GM19397 (cell line): ENCODE measurements around the gene FTO.

Source experiments
- ATAC-seq: cut with Tn5 transposase; IDR thresholded peaks from one replicate; pipeline ENCODE4 v1.9.1; 2021; ENCODE audit warnings: mild to moderate bottlenecking, moderate library complexity; ENCODE audit not compliant: unreplicated experiment

The FTO gene

DNA sequence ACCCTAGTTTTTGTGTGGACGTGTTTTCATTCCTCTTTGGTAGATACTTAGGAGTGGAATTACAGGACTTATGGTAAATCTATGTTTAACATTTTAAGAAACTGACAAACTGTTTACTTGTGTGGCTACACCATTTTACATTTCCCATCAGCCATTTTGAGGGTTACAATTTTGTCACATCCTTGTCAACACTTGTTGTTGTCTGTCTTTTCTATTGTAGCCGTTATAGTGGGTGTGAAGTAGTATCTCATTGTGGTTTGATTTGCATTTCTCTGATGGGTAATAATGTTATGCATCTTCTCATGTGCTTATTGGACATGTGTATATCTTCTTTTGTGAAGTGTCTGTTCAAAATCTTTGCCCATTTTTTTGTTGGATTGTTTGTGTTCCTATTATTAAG lies 4.5 kb downstream of the FTO start:
- ATAC-seq, result no peak

DNA sequence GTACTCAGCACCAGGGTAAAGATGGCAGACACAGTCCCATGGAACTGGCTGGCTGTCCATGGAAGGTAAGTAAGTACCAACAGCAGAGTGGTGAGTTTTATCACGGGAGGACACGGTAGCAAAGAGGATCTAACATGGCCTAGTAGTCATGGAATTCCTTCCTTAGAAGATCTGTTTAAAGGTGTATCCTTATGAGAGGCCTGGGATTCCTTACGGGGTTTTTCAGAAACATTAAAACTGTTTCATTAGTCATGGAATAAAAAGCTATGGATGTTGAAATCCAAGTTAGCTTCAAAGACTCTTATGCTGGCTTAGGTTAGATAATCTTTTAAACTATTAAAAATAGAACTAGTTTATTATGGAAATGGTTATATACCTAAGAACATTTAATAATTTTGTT lies 7.4 kb downstream of the FTO start:
- no peak for ATAC-seq

DNA sequence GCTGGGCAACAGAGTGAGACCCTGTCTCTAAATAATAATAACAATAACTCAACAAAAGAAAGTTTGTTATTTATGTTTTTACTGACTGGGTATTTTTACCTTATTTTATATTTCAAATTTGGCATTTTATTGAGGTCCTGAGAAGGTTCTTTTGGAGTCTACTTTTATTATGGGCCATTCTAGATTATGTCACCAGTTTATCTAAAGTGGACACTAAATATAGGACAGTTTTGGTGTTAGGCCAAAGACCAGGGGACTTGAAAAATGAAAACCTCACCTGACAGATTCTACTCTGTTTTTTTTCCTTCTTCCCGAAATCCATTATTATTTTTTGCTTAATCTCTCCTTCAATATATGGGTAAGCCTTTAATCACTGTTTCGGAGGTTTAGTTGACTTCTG lies 8.1 kb downstream of the FTO start:
- ATAC-seq, result no peak

DNA sequence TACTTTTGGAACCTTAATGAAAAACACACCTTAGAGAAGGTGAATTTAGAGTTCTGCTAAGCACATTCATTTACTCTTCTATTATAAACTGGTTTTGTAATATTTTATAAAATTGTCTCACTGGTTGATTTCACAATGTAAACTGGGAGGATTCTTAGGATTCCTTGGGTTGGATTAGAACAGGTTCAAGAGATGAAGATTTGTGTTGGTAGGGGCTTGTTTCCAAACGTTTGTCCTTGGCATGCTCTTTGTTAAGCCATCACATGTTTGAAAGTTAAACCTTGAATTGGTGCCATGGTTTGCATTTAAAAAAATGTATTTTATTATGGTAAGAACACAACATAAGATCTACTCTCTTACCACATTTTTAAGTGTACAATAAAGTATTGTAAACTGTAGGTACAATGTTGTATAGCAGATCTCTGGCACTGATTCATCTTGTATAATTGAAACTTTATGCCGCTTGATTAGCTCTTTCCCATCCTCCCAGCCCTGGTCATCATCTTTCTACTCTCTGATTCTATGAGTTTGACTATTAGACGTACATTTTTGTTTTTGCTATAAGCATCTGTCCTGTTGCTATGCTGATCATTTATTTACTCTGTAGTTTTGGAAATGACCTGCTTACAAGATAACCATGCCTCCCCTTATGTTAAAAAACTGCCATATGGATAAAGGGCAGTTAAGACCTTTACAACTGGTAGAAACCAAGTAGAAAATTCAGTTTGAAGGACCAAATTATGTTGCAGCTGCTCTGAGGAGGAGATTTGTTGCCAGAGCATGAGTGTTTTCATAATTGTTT lies 9.6 kb downstream of the FTO start:
- no peak for ATAC-seq

DNA sequence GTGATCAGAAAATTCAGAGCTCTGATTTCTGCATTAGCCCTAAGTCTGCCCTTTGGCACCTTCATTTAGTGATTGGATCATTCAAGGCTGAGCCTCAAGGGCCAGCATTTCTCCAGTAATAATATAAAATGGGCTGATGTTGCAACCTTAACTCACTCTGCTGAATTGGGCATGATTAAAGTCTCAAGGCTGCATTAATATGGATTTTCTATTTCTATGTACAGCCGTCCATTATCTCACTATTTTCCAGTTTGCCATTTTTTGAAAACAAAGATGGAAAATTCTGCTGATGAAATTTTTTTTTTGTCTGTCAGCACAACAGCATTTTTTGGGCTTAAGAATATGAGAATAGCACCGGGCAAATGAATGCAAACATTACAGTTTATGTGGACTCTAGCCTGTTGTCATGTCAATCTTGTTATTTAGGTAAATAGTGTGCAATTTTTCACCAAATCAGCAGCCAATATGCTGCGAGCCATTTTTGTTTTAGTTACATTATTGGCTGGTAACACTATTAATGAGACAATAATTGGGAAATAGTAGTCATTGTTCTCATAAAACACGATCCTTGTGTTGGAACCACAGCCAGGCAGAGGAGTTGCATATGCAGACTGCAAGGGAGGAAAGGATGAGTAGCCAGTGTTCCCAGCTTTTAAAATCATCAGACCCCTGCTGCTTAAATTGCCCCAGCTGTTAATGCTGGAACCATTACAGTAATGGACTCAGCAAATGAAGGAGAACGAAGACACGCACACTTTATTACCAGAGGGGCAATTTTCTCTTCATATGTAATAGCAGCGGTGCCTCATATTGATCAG lies 10.5 kb downstream of the FTO start:
- ATAC-seq, result no peak

DNA sequence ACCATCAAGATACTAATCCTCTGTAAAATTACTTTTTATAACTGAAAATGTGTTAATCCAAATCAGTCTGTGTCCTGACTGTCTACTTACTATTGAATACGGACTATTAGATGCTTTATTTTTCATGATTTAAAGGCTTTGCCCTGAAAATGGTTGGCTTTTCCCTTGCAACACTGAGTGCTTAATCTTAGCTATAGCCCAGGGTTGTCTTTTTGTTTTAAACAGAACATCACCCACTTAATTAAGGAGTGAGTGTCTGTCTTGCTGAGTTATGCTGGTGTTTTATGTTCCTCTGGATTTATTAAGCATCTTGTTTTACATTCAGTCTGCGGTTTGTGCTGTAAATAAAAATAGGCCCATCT lies 11.0 kb downstream of the FTO start:
- ATAC-seq, result no peak

DNA sequence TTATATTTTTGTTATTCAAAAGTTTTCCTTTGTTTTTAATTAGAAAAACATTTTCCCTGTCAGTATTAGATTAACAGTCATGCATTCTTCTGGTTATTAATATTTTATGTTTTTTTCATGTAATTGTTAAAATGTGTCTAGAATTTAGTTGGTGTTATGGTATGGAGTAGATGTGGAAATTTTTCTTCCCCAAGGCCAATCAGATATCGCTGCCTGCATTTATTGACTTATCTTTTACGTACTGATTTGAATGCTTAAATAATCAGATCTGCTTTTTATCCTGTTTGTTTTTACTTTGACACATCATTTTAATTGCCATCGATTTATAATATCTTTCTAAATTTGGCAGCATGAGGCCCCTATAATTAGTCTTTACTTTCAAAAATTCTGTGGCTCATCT lies 13.6 kb downstream of the FTO start:
- no peak for ATAC-seq

DNA sequence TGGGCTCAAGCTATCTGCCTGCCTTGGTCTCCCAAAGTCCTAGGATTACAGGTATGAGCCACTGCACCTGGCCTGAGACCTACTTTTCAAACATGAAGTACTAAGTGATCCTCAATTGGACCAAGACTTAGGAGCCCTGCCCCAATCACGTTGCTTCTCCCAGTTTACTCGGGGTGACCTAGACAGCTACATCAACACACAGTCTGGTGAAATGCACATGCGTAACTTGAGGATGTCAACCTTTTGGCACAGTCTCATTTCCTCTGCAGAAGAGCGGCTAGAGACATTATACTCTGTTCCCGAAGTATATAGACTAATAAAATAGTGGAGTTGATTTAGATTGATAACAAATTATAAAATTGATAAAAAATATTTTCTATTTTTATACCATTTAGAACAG lies 17.1 kb downstream of the FTO start:
- no peak for ATAC-seq

DNA sequence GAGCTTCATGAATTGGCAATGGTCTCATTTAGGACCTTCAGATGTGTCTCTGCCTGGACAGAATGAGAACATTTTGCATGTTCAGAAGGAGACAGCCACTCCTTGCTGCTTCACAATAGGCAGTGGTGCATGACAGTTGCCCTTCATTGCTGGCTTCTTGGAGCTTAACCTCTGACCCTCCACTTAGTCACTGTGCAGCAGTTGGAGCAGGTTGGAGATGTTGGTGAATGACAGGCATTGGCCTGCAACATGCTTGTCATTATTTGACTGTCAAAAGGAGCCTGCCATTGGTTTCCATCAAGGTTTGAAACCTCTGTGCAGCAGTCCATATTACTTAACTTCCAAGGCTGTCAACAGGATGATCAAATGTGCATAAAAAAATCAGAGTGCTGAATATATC lies 22.7 kb downstream of the FTO start:
- ATAC-seq, result no peak

DNA sequence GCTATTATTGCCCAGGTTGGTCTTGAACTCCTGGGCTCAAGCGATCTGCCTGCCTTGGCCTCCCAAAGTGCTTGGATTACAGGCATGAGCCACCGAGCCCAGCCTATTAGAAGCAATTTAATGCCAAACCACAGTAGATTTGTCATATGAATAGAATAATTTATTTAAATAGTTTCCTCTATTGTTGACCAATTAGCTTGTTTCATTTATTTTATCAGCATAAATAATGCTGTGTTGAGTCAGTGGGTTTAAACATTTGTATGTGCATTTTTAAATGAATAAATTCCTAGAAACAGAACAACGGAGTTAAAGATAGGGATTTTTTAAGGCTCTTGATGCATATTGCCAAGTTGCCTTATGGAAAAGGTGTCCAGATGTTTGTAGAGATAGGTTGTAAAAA lies 26.7 kb downstream of the FTO start:
- ATAC-seq, result no peak

DNA sequence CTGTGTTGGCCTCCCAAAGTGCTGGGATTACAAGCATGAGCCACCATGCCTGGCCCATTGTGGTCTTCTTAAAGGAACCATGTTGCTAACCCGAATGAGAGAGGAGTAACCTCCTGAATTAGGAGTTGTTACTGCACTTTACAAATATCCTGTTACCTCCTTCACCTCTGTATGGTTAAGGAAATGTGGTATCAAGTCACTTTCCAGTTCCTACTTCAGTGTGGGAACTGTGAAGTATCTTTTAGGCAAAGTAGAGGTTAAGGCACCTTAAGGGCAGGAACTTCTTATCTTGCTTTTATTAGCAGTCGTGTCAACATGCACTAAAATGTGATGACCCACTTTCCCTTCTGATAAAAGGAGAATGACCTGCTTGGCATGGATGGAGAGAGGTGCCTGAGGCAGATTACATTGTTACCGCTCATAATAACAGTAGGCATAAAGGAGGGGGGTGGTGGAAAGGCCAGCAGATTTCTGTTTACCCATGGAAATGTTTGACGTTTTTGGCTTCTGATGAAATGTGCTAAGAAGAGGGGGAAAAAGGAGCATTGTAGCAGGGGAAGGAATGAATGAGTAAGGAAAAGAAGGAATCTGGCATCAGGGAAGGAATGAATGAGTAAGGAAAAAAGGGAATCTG lies 28.5 kb downstream of the FTO start:
- ATAC-seq, result no peak

DNA sequence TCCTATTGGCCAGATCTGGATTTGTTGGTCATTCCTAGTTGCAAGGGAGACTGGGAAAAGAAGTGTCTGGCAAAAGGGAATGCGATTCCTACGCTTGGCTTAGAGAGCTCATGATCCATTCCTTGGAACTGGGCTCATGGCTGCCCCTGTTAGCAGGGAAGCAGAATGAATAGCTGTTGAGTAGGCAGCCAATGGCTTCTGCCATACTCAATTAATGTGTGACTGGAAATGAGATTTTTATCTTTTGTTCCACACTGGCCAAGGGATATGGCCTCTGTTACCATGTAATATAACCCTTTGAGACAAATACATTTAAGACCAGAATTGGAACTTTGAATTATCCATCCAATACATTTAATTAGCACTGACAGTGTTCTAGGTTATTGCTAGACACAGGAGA lies 31.0 kb downstream of the FTO start:
- no peak for ATAC-seq

DNA sequence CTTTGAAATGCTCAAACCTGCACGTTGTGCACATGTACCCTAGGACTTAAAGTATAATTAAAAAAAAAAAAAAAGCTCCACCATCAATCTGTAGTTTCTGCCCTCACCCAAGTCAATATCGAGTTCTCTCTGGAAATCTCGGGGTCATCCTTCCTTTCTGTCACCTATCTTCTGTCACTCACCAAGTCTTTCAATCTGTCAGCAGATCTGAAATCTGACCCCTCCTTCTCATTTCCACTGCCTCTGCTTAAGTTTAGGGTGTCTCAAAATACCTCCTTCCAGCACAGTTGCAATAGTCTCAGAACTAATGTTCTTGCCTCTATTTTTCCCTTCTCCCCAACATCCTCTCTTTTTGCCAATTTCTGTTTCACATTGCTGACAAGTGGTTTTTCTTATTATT lies 32.3 kb downstream of the FTO start:
- no peak for ATAC-seq

DNA sequence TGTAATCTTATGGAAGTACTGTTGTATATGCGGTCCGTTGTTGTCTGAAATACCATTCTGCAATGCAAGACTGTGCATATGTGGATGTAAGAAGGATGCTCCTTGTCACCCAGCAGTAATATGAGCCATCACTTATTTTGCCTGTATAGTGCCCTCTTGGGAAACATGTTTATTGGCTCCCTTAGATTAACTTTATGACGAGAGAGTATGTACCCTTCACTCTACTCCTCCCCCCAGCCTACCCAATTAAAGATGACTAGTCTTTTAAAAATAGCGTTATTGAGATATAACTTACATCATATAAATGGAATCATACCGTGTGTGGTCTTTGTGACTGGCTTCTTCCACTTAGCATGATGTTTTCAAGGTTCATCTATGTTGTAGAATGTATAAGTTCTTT lies 33.6 kb downstream of the FTO start:
- ATAC-seq, result no peak

DNA sequence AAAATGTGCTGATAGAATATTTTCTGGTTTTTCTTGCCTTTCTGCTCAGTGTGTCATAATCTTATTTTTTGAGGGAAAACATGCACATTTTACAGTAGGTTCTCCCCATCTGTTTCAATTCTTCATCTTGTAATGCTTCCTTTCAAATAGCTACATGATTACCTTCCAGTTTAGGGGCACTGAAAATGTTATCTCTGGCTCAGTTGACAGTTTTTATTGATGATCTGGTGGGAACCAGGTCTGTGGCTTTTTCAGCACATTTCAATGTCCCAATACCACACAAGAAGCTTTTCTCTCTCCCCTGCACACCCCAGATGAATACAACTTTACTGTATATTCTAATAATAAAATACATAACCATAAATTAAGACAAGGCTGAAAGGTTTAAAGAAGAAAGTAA lies 36.5 kb downstream of the FTO start:
- ATAC-seq, result no peak

DNA sequence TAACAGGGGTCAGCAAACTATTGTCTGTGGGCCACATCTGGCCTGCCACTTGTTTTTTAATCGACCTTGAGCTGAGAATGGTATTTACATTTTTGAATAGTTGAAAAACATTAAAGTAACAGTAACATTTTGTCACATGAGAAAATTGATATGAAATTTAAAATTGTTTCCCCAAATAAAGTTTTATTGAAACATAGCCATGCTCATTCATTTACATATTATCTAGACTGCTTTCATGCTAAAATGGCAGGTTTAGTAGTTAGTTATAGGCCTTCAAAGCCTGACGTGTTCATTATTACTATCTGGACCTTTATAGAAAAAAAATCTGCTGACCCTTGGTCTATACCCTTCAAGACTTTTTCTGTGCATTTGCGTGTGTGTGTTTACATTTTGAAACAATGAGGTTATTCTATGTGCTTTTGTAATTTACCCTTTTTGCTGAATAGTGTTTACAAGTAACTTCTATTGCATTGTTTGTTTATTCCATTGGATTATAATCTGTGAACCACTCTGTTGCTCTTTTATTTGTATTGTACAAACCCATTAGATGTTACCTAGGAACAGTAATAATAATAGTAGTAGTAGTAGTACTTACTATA lies 37.1 kb downstream of the FTO start:
- ATAC-seq, result no peak

DNA sequence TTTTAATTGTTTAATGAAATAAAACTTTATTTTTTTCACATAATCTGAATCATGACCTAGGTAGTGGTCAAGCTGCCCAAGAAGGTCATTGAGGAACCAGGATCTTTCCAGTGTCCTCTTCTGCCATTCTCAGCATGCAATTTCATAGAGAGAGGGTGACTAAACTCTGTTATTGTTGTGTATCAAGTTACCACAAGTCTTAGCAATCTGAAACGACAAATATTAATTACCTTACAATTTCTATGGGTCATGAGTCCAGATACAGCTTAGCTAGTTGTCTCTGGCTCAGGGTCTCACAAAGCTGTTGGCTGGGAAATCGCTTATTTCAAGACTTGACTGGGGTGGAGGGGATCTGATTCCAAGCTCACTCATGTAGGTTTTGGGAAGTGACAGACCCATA lies 37.6 kb downstream of the FTO start:
- ATAC-seq, result no peak

DNA sequence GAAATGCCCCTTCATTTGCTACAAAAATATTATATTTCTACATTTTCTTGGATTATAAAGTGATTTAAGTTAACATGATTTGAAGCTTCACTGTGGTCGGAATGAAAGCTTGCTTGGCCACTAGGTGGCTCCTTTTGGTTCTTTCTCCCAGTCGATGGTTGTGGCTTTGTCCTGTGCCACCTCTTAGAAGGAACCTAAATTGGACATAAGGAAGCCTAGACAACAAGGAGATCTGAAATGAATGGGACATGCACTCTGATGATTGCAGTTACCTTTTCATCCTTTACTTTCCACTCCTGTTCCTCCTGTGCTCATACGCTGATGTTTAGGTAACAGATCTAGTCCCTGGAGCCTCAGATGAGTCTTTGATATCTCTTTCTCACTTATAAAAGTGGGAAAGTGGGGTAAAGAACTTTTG lies 39.2 kb downstream of the FTO start:
- ATAC-seq, result no peak

DNA sequence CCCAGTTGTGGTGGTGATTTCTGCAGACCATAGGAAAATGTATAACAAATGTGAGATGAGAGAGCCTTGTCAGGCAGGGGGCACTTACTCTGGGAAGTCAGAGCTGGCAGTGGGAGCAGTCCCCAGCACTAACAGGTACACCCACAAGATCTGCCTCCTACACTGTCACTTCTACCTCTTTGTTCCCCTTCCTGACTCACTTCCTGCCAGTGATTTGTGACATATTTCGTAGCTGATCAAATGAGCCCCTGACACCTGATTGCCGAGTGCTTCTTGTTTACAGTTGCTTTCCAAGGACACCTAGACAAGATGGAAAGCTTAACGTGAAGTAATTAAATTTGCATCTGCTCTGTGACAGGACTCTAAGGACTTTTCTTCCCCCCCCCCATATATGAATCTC lies 40.5 kb downstream of the FTO start:
- no peak for ATAC-seq

DNA sequence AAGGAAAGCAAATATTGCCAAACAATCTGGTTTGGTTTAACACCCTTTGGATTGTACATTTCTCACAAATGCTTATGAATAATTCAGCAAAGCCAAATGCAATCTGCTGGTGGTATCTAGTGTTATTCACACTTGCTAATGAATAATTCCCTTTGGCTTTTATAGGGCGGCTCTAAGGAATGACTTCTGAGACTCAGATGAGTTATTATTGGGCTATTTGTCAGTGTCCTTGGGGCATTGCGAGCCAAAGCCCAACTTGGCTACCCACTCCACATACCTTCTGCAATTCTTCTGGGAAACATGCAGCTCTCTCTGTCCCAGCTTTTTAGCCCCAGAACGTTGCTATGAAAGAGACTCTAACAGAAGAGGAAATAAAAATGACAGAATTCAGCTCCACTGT lies 41.1 kb downstream of the FTO start:
- no peak for ATAC-seq

DNA sequence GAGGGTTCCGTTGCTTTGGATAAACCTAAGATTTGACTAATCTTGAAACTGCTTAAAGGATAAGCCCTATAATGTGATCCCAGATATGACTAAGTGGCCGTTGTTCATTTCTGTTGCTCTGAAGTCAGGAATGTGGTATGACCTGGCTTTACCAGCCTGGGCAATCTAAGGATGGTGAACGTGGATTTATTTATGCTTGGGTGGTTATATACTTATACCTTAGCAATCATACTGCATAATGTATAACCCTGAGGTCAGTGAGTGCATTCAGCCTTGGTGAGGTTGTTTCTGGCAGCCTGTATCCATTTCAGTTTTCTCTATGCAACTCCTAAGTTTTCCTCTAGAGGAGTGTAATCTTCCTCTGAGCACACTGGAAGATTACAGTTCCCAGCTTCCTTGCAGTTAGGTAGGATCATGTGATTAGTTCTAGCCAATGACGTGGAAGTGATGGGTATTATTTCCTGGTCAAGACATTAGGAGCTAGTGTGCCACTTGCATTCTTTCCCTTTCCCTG lies 41.9 kb downstream of the FTO start:
- ATAC-seq, result no peak
